Measurements from ENCODE around the gene UBE2D2.
"Not testable (repeated sequence)": the region's sequence is repeated elsewhere in the genome, so short reads cannot be mapped to it uniquely, and the experiment has no call there.

Gene UBE2D2

GRCh38 chr5:139588116-139588515 lies 27.0 kb downstream of the UBE2D2 start:
- DNase-seq = not testable (repeated sequence)

- no peak for DNase-seq
Observed at GRCh38 chr5:139588962-139589361, 27.8 kb downstream of the UBE2D2 start.

GRCh38 chr5:139592289-139592688 lies 31.1 kb downstream of the UBE2D2 start:
- DNase-seq = no peak

- not testable (repeated sequence) for DNase-seq
Observed at GRCh38 chr5:139593076-139593475, 31.9 kb downstream of the UBE2D2 start.

- DNase-seq = no peak
Observed at GRCh38 chr5:139593716-139594319, 32.7 kb downstream of the UBE2D2 start.

- DNase-seq = no peak
Observed at GRCh38 chr5:139597134-139597533, 36.0 kb downstream of the UBE2D2 start.

GRCh38 chr5:139598601-139598965 lies 37.4 kb downstream of the UBE2D2 start:
- DNase-seq = not testable (repeated sequence)

GRCh38 chr5:139600336-139600949 lies 39.3 kb downstream of the UBE2D2 start:
- no peak for DNase-seq

- DNase-seq = no peak
Observed at GRCh38 chr5:139601429-139601828, 40.3 kb downstream of the UBE2D2 start.

GRCh38 chr5:139601948-139602347 lies 40.8 kb downstream of the UBE2D2 start:
- not testable (repeated sequence) for DNase-seq

GRCh38 chr5:139605887-139606286 lies 44.7 kb downstream of the UBE2D2 start:
- no peak for DNase-seq

GRCh38 chr5:139611703-139612584 lies 50.8 kb downstream of the UBE2D2 start:
- DNase-seq = no peak

- no peak for DNase-seq
Observed at GRCh38 chr5:139619861-139620260, 58.7 kb downstream of the UBE2D2 start.

GRCh38 chr5:139625398-139625797 lies 64.3 kb downstream of the UBE2D2 start:
- DNase-seq = not testable (repeated sequence)

- no peak for DNase-seq
Observed at GRCh38 chr5:139630855-139631254, 69.7 kb downstream of the UBE2D2 start.

GRCh38 chr5:139631520-139632165 lies 70.5 kb downstream of the UBE2D2 start:
- no peak for DNase-seq

- DNase-seq = peak; percentile 76
Observed at GRCh38 chr5:139633295-139634027, 72.3 kb downstream of the UBE2D2 start.

GRCh38 chr5:139634028-139634325 lies 72.8 kb downstream of the UBE2D2 start:
- no peak for DNase-seq

- no peak for DNase-seq
Observed at GRCh38 chr5:139634541-139634940, 73.4 kb downstream of the UBE2D2 start.

GRCh38 chr5:139635191-139635590 lies 74.1 kb downstream of the UBE2D2 start:
- no peak for DNase-seq

- no peak for DNase-seq
Observed at GRCh38 chr5:139635606-139636206, 74.6 kb downstream of the UBE2D2 start.

GRCh38 chr5:139636207-139636792 lies 75.2 kb downstream of the UBE2D2 start:
- no peak for DNase-seq
